Endothelial cell of umbilical vein (primary cell): ENCODE data around the gene PRR16. TPM values are rescaled to one million over a fixed set of nuclear protein-coding genes. Genes with fewer than 3 reads are reported as not detected.

Experiments
- BruUV-seq: library from RNA; stranded (reverse); fragments of 400-500 nt; replicated peaks from 2 replicates; lab custom pipeline; 2021; lab: Mats Ljungman, UMichigan
- CTCF ChIA-PET: fragments of 300-600, 350-600 bp; sonication (Branson Sonifier 250); formaldehyde crosslinking; loops from one replicate; lab custom pipeline; 2021; ENCODE audit warnings: antibody characterized with exemption, inconsistent platforms; lab: Charles Lee
- POLR2A ChIA-PET: fragments of 300-600, 350-600 bp; sonication (Branson Sonifier 250); formaldehyde crosslinking; loops from one replicate; lab custom pipeline; 2021; ENCODE audit warnings: antibody characterized with exemption, inconsistent platforms; lab: Charles Lee
- DNase-seq: peaks from one replicate; pipeline ENCODE4 v3.0.0-alpha.2; 2011; ENCODE audit warnings: low read depth, low spot score
- FAIRE-seq: peaks from 2 replicates; lab custom pipeline; 2011; peaks lifted over from hg19 to GRCh38; lab: Jason Lieb, UNC
- H2AFZ ChIP-seq: 2 replicates; pipeline ENCODE4 v1.6.0; 2012; ENCODE audit warnings: low read depth, low read length, control low read depth, inconsistent platforms
- H3K27ac ChIP-seq: 2 replicates; pipeline ENCODE4 v1.5.1; 2011; ENCODE audit warnings: low read depth, mild to moderate bottlenecking, control low read depth, low read length, moderate library complexity; ENCODE audit not compliant: insufficient read depth
- H3K27me3 ChIP-seq, 2 experiments: 2 replicates each; pipeline versions ENCODE4 v1.6.0 to v1.6.1; 2011; ENCODE audit warnings: low read length in 2 of 2, mixed read lengths in 1 of 2; ENCODE audit not compliant: control insufficient read depth in 2 of 2, insufficient read depth in 2 of 2
- H3K36me3 ChIP-seq, 2 experiments: 2 replicates in 1 of 2; 3 replicates in 1 of 2; pipeline ENCODE4 v1.5.1; 2011; ENCODE audit warnings: low read length in 2 of 2, mild to moderate bottlenecking in 1 of 2, moderate library complexity in 1 of 2; ENCODE audit not compliant: control insufficient read depth in 2 of 2, insufficient read depth in 2 of 2; ENCODE audit errors: extremely low read depth in 1 of 2
- H3K4me1 ChIP-seq: 3 replicates; pipeline ENCODE4 v1.5.1; 2011; ENCODE audit warnings: mild to moderate bottlenecking, low read length; ENCODE audit not compliant: control insufficient read depth, insufficient read depth; ENCODE audit errors: extremely low read depth
- H3K4me2 ChIP-seq: 2 replicates; pipeline ENCODE4 v1.6.1; 2011; ENCODE audit warnings: low read length, control low read depth, mixed read lengths; ENCODE audit not compliant: insufficient read depth
- H3K4me3 ChIP-seq, 3 experiments: fragments of 200-600 bp in 1 of 3; sonication (generic), shearing (Covaris generic) in 1 of 3; replicated peaks in 1 of 3; 2 replicates each; pipeline ENCODE4 v1.5.1; 2011 to 2016; ENCODE audit warnings: control low read depth in 3 of 3, low read length in 3 of 3, mild to moderate bottlenecking in 2 of 3, inconsistent platforms in 1 of 3, low read depth in 1 of 3, moderate library complexity in 1 of 3; ENCODE audit not compliant: insufficient read depth in 1 of 3
- H3K79me2 ChIP-seq: 2 replicates; pipeline ENCODE4 v1.6.0; 2012; ENCODE audit warnings: low read length, inconsistent platforms; ENCODE audit not compliant: control insufficient read depth, insufficient read depth
- H3K9ac ChIP-seq: replicated peaks from 2 replicates; pipeline ENCODE3; 2011; ENCODE audit warnings: low read length, control low read depth; ENCODE audit not compliant: insufficient read depth; ENCODE audit errors: extremely low read depth
- H3K9me1 ChIP-seq: replicated peaks from 3 replicates; pipeline ENCODE4 v1.6.0; 2011; ENCODE audit warnings: mild to moderate bottlenecking, low read length; ENCODE audit not compliant: control insufficient read depth, insufficient read depth; ENCODE audit errors: extremely low read depth
- H3K9me3 ChIP-seq: replicated peaks from 2 replicates; pipeline ENCODE4 v1.5.1; 2012; ENCODE audit warnings: low read length, inconsistent platforms; ENCODE audit not compliant: control insufficient read depth, insufficient read depth
- H4K20me1 ChIP-seq: replicated peaks from 2 replicates; pipeline ENCODE3; 2011; ENCODE audit warnings: mild to moderate bottlenecking, low read length; ENCODE audit not compliant: control insufficient read depth, insufficient read depth; ENCODE audit errors: extremely low read depth
- EZH2 ChIP-seq: IDR thresholded peaks from 2 replicates; pipeline ENCODE4 v1.6.1; 2012; ENCODE audit warnings: borderline replicate concordance, low read depth, mild to moderate bottlenecking, moderate library complexity, low read length, inconsistent platforms; ENCODE audit not compliant: severe bottlenecking
- FOS ChIP-seq: IDR thresholded peaks from 2 replicates; pipeline ENCODE4 v1.6.1; 2011; ENCODE audit warnings: mild to moderate bottlenecking, low read length, moderate library complexity, borderline replicate concordance; ENCODE audit not compliant: insufficient read depth
- GATA2 ChIP-seq: IDR thresholded peaks from 2 replicates; pipeline ENCODE4 v1.7.0; 2011; ENCODE audit warnings: low read depth, mild to moderate bottlenecking, moderate library complexity, mixed read lengths, low read length; ENCODE audit not compliant: insufficient read length, insufficient read depth
- JUN ChIP-seq: IDR thresholded peaks from 2 replicates; pipeline ENCODE4 v1.6.1; 2011; ENCODE audit warnings: borderline replicate concordance, low read depth; ENCODE audit not compliant: insufficient read length, insufficient read depth
- MAX ChIP-seq: IDR thresholded peaks from 2 replicates; pipeline ENCODE4 v1.6.1; 2011; ENCODE audit not compliant: insufficient read depth, insufficient read length
- MYC ChIP-seq: IDR thresholded peaks from one replicate; pipeline ENCODE4 v1.6.1; 2011; ENCODE audit warnings: mild to moderate bottlenecking, low read depth, low read length
- POLR2A ChIP-seq: IDR thresholded peaks from 2 replicates; pipeline ENCODE4 v1.6.1; 2012; ENCODE audit warnings: low read depth, mild to moderate bottlenecking, control low read depth, low read length
- POLR2AphosphoS5 ChIP-seq: IDR thresholded peaks from 2 replicates; pipeline ENCODE4 v1.6.1; 2012; ENCODE audit warnings: low read depth, mild to moderate bottlenecking, control low read depth, low read length, moderate library complexity; ENCODE audit not compliant: insufficient read depth
- dilution Hi-C: fragments of 300-500 bp; cut with MboI; formaldehyde crosslinking; loops from one replicate; pipeline ENCODE4 v1.15.0; 2019; ENCODE audit warnings: low sequenced_read_pairs; ENCODE audit not compliant: extremely low pct_ligation_motif_present
- intact Hi-C: fragments of 100-400 bp; cut with micrococcal nuclease; formaldehyde crosslinking; loops from one replicate; pipeline ENCODE4 v1.10.0; 2022
- polyA plus RNA-seq, 4 experiments: library from polyadenylated mRNA; depleted of rRNA in 3 of 4; stranded (reverse) in 3 of 4; unstranded in 1 of 4; fragments of >200 nt; gene quantifications; 2 replicates each; pipeline versions ENCODE4 v1.2.1 to v1.2.3, GENCODE V29; 2011 to 2012; ENCODE audit warnings: missing spikeins in 1 of 4
- total RNA-seq: library from RNA; stranded (reverse); gene quantifications from 2 replicates; pipeline ENCODE4 v1.2.3, GENCODE V29; 2021
- TF ChIP-seq, protein P1 (sequence below), 2 donors: IDR thresholded peaks; 1 replicate in 1 of 2; 2 replicates in 1 of 2; pipeline ENCODE4 v1.5.1; 2011; ENCODE audit warnings: low read length in 2 of 2, mild to moderate bottlenecking in 2 of 2, moderate library complexity in 2 of 2, control low read depth in 1 of 2, inconsistent platforms in 1 of 2, low read depth in 1 of 2; ENCODE audit not compliant: insufficient read depth in 1 of 2; ENCODE audit errors: extremely low read depth in 1 of 2

PRR16 gene
- total and polyA plus RNA-seq, 2 donors (not counting 3 experiments of a cell fraction or from before 2014, with no cell fraction given): 0.91 to 1.2 TPM

GRCh38 chr5:120695368-120695880 lies 231.3 kb downstream of the PRR16 start:
- Histone ChIP-seq H3K4me2 (no peak overlapping the region), H3K27ac (no peak overlapping the region), H3K36me3 (no peaks in the 10 kb centered on the region), H3K9me1 (no peaks in the 10 kb centered on the region), H2AFZ (no peak overlapping the region), H3K9me3 (no peaks in the 10 kb centered on the region), H3K27me3 (no peaks in the 10 kb centered on the region), H3K4me3 (no peak overlapping the region), H4K20me1 (no peaks in the 10 kb centered on the region), H3K79me2 (no peaks in the 10 kb centered on the region), H3K9ac (no peak overlapping the region), H3K4me1 (no peaks in the 10 kb centered on the region)
- dilution Hi-C loops: no loop called here
- BruUV-seq: no TSS peak
- TF ChIP-seq MYC: no peak
- TF ChIP-seq EZH2: no peak
- no peak for TF ChIP-seq POLR2A
- no peak for TF ChIP-seq MAX
- no peak for TF ChIP-seq GATA2
- TF ChIP-seq, protein P1, sequence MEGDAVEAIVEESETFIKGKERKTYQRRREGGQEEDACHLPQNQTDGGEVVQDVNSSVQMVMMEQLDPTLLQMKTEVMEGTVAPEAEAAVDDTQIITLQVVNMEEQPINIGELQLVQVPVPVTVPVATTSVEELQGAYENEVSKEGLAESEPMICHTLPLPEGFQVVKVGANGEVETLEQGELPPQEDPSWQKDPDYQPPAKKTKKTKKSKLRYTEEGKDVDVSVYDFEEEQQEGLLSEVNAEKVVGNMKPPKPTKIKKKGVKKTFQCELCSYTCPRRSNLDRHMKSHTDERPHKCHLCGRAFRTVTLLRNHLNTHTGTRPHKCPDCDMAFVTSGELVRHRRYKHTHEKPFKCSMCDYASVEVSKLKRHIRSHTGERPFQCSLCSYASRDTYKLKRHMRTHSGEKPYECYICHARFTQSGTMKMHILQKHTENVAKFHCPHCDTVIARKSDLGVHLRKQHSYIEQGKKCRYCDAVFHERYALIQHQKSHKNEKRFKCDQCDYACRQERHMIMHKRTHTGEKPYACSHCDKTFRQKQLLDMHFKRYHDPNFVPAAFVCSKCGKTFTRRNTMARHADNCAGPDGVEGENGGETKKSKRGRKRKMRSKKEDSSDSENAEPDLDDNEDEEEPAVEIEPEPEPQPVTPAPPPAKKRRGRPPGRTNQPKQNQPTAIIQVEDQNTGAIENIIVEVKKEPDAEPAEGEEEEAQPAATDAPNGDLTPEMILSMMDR (IDR thresholded peaks at IDR 0.05; ENCODE audit: extremely low read depth in 1 of 2, insufficient read depth in 1 of 2, low read depth in 1 of 2, low read length in 2 of 2): no peak
- no peak for TF ChIP-seq JUN
- TF ChIP-seq FOS: no peak
- TF ChIP-seq POLR2AphosphoS5: no peak
- POLR2A ChIA-PET: no interaction called here
- CTCF ChIA-PET: no interaction called here
- DNase-seq (no peak), FAIRE-seq (no peak)
- intact Hi-C loops: no loop called here
